ENCODE data around the gene RUNX2.
"Not testable (repeated sequence)": the region's sequence is repeated elsewhere in the genome, so short reads cannot be mapped to it uniquely, and the experiment has no call there.

Gene RUNX2

DNA sequence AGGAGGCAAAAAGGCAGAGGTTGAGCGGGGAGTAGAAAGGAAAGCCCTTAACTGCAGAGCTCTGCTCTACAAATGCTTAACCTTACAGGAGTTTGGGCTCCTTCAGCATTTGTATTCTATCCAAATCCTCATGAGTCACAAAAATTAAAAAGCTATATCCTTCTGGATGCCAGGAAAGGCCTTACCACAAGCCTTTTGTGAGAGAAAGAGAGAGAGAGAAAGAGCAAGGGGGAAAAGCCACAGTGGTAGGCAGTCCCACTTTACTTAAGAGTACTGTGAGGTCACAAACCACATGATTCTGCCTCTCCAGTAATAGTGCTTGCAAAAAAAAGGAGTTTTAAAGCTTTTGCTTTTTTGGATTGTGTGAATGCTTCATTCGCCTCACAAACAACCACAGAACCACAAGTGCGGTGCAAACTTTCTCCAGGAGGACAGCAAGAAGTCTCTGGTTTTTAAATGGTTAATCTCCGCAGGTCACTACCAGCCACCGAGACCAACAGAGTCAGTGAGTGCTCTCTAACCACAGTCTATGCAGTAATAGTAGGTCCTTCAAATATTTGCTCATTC, at the start of gene RUNX2:
Gene RUNX2, plus strand, starts transcription at position 375 of the 567 bp plus-strand sequence. CDS start 397 bp downstream, outside the sequence.
- no peak for DNase-seq

DNA sequence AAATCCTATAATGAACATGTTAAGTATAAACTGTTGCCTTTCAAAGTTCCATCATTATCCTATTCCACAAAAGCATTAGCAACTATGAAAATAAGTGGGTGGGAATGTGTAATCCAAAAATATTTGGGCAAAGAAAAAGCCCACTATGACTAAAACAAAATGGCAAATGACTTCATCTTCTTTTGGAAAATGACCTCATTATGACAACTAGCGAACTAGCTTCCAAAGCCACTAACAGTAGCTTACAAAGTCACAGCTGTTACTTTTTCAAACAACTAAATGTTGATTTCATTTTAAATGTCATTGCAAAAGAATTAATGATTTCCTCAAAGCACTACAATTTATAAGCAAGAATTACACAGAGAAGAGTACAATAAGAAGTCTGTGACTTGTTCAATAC, 49.8 kb upstream of the RUNX2 start:
- no peak for DNase-seq

DNA sequence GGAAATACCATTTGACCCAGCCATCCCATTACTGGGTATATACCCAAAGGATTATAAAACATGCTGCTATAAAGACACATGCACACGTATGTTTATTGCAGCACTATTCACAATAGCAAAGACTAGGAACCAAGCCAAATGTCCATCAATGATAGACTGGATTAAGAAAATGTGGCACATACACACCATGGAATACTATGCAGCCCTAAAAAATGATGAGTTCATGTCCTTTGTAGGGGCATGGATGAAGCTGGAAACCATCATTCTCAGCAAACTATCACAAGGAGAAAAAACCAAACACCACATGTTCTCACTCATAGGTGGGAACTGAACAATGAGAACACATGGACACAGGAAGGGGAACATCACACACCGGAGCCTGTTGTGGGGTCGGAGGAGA, 41.4 kb upstream of the RUNX2 start:
- DNase-seq, result not testable (repeated sequence)

DNA sequence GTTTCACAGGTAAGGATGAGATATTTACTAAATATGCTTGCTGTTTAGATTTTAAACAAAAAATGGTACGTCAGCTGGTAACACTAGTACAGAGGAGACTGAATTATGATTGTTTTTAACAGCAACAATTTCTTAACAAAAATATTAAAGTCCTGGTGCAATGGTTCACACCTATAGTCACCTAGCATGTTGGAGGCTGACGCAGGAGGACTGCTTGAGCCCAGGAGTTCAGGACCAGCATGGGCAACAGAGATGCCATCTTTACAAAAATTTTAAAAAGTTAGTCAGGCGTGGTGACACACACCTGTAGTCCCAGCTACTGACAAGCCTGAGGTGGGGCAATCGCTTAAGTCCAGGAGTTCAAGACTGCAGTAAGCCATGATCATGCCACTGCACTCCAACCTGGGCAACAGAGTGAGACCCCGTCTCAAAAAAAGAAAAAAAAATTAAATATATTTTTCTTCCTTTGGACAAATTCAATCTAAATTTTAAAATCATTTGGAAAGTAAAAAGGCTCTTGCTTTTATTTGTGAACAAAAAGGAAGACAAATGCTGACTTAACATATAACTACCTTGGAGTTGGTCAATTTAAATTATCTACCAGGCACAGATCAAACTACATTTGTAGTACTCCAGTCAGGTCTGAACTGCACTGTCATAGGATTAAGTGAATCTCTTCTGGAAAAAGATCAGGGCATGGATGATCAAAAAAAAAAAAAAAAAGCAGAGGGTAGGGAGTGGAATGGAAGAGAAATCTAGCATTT, 38.2 kb upstream of the RUNX2 start:
- DNase-seq, result no peak

DNA sequence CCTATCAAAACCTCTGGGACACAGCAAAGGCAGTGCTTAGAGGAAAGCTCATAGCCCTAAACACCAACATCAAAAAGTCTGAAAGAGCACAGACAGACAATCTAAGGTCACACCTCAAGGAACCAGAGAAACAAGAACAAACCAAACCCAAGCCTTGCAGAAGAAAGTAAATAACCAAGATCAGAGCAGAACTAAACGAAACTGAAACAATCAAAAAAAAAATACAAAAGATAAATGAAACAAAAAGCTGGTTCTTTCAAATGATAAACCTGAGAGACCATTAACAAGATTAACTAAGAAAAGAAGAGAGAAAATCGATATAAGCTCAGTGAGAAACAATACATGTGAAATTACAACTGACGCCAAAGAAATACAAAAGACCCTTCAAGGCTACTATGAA, 34.8 kb upstream of the RUNX2 start:
- DNase-seq, result no peak

DNA sequence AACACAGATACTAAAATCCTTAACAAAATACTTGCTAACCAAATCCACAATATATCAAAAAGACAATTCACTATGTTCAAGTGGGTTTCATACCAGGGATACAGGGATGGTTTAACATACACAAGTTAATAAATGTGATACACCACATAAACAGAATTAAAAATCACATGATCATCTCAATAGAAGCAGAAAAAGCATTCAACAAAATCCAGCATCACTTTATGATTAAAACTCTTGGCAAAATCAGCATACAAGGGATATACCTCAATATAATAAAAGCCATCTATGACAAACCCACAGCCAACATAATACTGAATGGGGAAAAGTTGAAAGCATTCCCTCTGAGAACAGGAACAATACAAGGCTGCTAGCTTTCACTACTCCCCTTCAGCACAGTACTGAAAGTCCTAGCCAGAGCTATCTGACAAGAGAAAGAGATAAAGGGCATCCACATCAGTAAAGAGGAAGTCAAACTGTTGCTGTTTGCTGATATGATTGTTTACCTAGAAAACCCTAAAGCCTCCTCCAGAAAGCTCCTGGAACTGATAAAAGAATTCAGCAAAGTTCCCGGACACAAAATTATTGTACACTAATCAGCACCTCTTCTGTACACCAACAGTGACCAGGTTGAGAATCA, 33.9 kb upstream of the RUNX2 start:
- not testable (repeated sequence) for DNase-seq

DNA sequence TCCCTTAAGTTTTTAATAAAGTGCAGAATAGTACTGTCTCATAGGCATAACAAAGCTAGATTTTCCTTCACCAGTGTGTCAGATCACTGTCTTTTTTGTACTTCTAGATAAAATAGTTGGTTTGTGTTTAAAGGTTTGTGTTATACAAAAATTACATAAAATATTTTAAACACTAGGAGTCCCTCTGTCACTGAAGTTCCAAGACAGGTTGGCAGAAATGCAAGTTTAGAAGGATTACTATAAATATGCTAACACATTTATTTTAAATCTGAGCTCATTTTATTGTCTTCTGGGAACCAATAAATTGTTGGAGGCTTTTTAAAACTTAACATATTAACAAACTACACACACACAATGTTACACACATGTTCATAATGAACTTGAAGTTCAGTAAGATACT, 30.8 kb upstream of the RUNX2 start:
- DNase-seq, result no peak

DNA sequence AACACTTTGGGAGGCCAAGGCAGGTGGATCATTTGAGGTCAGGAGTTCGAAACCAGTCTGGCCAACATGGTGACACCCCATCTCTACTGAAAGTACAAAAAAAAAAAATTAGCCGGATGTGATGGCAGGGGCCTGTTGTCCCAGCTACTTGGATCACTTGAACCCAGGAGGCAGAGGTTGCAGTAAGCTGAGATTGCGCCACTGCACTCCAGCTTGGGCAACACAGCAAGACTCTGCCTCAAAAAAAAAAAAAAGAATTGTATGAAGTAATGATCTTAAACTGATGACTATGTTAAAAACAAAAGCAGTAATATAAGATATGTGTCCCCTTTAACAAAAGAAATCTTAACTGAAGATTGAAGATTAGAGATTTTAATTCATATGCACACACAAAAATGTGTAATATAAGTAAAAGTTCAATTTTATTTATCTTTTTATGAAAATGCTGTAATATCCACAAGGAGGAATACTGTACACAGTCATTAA, 29.0 kb upstream of the RUNX2 start:
- no peak for DNase-seq

DNA sequence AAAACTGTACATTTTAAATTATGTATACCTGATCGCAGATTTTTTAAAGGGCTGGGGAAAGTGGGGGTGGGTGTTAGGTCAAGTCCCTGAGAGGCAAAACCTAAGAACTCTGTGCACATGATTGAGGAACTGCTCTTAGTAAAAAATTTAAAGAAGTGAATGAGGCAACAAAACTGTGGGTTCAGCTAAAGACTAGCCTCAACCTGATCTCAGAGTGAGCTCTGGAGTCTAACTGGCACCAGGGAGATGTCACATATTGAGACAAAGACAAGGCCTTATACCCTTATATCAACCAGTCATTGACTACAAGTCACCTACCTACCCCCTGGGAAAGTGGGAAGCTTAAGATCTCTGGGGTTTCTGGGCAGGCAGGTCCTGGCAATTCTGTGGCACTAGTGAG, 27.4 kb upstream of the RUNX2 start:
- DNase-seq, result no peak

DNA sequence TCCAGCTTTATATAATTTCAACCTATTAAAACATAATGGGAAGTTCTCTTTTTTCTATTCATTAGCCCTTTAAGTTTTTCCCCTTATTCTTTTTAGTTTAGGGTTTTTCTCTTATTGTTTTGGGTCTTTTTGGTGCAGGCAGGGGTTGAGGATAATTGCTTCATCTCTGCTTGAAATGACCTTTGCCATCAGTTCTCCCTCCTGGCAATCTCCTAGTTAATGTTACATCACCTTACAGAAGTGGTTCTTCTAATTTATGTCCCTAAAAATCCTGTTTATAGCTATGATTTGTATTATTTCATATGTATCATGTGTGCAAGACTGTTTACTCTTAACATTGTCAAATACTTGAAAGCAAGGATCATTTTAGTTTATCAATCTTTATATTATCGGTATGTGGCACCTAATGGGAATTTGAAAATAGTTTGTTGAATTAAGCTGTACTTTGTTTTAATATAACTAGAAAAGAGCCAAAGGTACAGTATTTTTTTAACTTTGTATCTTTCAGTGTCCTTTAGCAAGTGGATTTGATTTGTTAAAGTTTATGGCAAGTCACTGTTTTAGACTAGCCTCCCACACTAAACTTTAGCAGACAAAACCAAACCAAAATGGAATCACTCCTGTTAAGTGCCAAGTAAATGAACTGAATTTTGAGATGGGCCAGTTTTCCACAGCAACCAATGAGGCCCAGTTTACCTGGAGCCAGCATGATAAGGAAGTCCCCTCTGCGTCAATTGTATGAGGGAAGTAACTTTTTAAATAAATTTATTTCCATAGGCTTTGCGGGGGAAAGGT, 26.6 kb upstream of the RUNX2 start:
- no peak for DNase-seq

DNA sequence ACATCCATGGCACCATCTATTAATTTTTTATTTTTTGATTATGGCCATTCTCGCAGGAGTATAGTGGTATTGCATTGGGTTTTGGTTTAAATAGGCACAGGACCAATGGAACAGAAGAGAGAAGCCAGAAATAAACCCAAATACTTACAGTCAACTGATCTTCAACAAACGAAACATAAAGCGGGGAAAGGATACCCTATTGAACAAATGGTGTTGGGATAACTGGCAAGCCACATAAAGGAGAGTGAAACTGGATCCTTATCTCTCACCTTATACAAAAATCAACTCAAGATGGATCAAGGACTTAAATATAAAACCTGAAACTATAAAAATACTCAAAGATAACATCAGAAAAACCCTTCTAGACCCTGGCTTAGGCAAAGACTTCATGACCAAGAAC, 25.3 kb upstream of the RUNX2 start:
- no peak for DNase-seq

DNA sequence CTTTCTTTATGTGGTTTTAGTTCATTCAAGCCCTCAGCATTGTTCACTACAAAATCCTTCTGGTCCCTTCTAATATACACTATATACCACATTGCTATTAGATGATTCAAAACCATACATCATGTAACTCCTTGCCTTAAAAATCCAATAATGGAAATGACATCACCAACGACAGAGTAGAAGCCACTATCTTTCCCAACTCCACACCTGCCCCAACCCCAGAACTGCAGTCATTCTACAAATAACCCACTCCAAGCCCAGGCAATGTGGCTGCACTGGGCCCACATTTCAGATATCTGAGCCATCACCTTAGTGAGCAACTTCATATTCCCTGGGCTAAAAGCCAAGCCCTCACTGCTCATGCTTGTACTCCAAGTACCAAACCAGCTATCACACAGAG, 22.6 kb upstream of the RUNX2 start:
- no peak for DNase-seq

DNA sequence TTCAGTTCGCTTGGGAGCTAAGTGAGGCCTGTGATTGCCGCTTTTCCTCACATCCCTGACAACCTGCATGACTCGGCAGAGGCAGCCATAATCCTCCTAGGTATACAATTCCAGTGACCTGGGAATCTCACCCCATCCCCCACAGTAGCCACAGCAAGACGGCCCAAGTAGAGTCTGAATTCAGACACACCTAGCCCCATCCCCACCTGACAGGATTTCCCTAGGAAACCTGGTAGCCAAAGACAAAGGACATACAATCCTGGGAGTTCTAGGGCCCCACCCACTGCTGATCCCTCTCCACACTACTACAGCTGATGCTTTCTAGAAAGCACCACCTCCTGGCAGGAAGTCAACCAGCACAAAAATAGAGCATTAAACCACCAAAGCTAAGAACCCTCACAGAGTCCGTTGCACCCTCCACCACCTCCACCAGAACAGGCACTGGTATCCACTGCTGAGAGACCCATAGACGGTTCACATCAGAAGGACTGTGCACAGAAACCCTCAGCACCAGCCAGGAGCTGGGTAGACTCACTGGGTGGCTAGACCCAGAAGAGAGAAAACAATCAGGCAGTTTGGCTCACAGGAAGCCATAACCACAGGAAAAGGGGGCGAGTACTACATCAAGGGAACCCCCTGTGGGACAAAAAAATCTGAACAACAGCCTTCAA, 17.9 kb upstream of the RUNX2 start:
- DNase-seq, result no peak

DNA sequence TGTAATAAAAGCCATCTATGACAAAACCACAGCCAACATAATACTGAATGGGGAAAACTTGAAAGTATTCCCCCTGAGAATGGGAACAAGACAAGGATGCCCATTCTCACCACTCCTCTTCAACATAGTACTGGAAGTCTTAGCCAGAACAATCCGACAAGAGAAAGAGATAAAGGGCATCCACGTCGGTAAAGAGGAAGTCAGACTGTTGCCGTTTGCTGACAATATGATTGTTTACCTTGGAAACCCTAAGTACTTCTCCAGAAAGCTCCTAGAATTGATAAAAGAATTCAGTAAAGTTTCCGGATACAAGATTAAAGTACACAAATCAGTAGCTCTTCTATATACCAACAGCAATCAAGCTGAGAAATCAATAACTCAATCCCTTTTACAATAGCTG, 14.0 kb upstream of the RUNX2 start:
- no peak for DNase-seq

DNA sequence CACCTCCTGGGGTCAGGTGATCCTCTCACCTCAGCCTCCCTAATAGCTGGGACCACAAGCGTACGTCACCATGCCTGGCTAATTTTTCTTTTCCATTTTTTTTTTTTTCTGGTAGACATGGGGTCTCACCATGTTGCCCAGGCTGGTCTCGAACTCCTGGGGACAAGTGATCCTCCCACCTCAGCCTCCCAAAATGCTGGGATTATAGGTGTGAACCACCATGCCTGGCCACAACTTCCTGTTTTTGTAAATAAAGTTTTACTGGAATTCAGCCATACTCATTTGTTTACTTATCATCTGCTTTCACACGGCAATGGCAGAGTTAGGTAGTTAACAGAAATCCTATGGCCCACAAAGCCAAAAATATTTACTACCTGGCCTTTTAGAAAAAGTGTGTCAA, 7.8 kb upstream of the RUNX2 start:
- no peak for DNase-seq

DNA sequence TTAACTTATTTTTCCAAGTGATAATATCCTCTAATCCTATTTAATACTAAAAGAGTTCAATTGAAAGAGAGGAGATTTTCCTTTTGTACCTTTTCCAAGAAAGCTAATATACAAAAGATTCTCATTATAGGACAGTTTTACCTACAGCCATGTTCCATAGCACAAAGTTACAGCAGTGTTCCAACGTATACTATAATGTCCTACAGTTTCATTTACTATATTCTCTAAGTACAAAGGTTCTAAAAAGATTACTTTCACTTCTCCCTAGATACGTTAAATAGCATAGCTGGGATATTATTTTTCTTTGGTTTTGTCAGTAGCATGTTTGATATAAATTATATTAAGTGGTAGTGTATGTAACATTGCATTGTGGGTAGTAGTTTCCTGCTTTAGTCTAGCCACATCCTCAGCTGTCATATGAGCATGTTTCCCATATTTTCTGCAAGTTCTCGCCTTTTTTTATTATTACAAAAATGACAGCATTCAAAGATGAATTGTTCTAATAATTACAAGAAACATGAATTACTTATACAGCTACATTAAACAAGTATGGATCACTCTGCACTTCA, 4.4 kb upstream of the RUNX2 start:
- DNase-seq, result no peak

DNA sequence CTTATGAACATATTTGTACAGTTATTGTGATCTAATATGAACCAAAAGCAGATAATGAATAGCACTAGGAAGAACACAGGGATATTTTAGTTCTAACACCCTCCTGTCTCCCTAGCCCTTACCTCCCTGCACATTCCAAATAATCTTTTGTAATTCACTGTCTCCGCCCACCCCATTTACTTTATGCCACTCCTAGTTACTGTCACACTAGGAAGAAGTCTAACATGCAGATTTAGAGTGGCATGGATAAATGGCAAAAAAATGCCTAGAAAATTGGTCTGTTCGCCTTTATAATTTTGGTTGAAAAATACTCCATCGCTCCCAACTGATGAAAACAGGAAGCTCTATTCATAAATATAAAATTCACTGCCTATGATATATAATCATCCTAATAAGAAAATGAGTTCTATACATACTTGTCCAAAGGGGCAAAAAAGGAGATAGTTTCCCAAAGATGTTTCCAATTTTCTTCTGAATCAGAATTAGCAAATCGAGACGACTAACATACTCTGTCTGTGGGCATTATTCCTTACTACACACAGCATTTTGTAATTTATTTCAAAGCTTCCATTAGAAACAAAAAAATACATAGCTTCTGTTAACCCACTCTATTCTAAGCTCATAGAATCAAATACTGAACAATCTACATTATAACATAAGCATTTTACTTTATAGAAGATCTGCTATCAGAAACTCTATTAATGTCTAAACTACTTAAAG, 1.3 kb upstream of the RUNX2 start:
- no peak for DNase-seq

DNA sequence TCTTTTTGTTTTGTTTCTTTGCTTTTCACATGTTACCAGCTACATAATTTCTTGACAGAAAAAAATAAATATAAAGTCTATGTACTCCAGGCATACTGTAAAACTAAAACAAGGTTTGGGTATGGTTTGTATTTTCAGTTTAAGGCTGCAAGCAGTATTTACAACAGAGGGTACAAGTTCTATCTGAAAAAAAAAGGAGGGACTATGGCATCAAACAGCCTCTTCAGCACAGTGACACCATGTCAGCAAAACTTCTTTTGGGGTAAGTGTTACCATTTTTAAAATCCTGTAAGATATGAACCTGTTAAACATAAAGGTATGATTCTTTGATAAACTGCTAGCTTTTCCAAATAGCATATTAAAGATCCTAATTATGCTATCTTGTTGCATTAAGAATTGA, 393 bp downstream of the RUNX2 start:
- DNase-seq, result no peak

DNA sequence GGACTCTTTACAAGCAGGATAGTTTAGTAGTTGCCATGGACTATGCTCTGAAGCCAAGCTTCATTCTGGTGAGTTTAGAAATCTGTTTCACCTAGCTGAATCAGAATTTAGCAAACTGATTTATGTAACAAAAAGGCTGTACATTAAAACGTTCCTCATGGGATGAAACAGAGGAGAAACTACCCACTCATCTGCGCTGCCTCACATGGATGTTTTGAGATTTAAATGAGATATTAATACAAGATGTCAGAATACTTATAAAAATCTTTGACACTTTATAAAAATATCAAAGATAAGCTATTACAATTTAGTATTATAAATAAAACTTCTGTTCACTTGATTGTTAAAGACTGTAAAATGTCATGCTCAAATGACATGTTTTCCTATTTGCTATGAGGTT, 16.8 kb downstream of the RUNX2 start:
- no peak for DNase-seq

DNA sequence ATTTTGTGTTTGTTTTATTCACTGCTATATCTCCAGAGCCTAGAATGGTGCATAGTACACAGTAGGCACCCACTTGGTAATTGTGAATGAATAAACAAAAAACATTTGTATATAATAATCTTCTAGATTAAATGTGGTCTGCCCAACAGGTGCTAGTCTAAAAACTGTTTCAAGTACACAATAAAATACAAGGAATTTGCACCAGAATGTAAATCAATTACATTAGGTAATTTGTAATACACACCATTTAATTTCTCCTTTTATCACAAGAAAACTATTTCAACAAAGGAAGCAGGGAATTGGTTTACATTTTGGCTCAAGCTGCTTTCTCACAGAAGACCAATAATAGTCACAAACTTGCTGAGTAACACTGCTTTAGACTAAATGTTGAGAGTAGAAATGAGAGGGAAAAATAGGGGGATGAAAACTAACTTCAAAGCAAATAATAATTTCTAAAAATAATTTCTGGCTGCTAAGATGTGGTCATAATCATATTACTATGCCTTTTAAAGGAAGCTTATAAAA, 22.1 kb downstream of the RUNX2 start:
- DNase-seq, result no peak

DNA sequence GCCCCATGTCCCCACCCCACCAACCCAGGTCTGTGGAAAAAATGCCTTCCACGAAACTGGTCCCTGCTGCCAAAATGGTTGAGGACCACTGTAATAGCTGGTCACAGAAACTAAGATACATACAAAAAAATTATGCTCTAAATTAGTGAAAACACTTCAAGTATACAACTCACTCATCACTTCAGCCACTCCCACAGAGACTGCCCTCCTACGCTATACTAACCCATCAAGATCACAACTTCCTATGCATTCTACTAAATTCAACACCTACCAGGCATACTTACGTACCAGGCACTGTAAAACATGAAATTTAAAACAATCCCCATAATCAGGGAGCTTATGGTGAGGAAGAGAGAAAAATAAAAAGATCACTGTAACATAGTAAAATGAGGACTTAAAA, 22.9 kb downstream of the RUNX2 start:
- DNase-seq, result no peak

DNA sequence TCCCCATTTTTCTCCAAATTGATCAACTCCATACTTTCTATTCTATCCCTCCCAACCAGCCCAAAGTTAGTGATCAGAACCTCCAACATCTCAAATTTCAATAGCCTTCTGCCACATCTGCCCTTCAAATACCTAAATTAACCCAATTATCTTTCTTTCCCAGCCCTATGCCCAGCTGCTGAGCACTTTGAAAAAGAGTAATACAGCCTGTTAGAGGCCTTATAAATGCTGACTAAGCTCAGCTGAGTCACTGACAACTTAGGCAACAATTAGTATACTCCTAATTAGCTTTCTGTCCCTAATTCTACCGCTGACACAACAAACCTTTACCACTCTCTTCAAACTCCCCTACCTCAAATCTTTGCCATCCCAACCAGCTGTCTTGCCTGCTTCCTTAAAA, 23.5 kb downstream of the RUNX2 start:
- no peak for DNase-seq
